ENCODE data around the gene ITPK1.

DNA sequence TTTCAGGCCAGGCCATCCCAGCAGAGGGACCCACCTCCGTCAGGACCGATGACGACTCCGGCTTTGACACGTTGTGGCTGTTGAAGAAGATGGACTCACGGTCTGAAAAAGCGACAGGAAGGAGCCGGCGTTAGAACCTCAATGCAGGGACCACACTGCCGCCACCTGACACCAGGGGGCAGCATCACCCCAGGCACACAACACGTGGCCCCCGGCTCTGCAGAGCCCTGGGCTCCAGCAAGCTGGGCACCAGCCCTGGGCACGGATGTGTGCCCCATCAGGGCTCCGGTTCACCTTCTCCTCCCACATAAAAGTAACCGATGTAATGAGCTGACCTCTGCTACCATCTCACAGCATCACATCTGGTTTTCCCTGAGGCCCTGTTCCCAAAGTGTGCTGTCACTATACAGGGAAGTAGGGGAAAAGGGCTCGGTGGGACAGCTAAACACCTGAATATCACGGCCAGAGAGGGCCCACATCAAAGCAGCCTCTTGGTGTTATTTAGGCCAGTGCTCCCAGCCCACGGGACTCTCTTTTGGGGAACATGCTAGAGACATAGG, 163.7 kb downstream of the ITPK1 start:
- no peak for TF ChIP-seq POLR2AphosphoS5 (IDR thresholded peaks at IDR 0.05; ENCODE audit: low read depth, low read length)
- no peak for TF ChIP-seq POLR2A (IDR thresholded peaks at IDR 0.05; ENCODE audit: low read depth, low read length)
- TF ChIP-seq TAF1 (IDR thresholded peaks at IDR 0.05; ENCODE audit: low read depth, low read length) = no peak
